HCT116 (cell line): ENCODE results near the gene TAS2R60. TPM values are rescaled to one million over a fixed set of nuclear protein-coding genes. Genes with fewer than 3 reads are reported as not detected.

Experiments used
- ATAC-seq: fragments of 200-7000 bp; cut with Tn5 transposase; 2 replicates; pipeline ENCODE4 v1.9.1; 2020; ENCODE audit warnings: mild to moderate bottlenecking, moderate library complexity
- BruUV-seq: library from RNA; stranded (reverse); fragments of 400-500 nt; replicated peaks from 2 replicates; lab custom pipeline; 2021; lab: Mats Ljungman, UMichigan
- CTCF ChIA-PET: fragments of 300-600 bp; sonication (Branson Sonifier 250); formaldehyde crosslinking; loops from one replicate; lab custom pipeline; 2021; ENCODE audit warnings: antibody characterized with exemption; lab: Charles Lee
- POLR2A ChIA-PET: fragments of 300-600, 350-600 bp; sonication (Branson Sonifier 250); formaldehyde crosslinking; loops from one replicate; lab custom pipeline; 2021; ENCODE audit warnings: antibody characterized with exemption; lab: Charles Lee
- RAD21 ChIA-PET, 2 experiments: fragments of 300-600 bp; sonication (Branson Sonifier 250); formaldehyde crosslinking; loops; one replicate each; lab custom pipeline; 2023; ENCODE audit warnings: low total read pairs in 2 of 2; ENCODE audit not compliant: uncharacterized antibody in 2 of 2, unreplicated experiment in 2 of 2, low non-redundant PET in 1 of 2; lab: Charles Lee
- DNase-seq: peaks from one replicate; pipeline ENCODE4 v3.0.0-alpha.2; 2010; ENCODE audit warnings: low read depth, low spot score
- H2AFZ ChIP-seq: fragments of 200-600 bp; shearing (Covaris generic), sonication (generic); 2 replicates; pipeline ENCODE4 v1.6.1; 2017; ENCODE audit warnings: low read depth, mixed run types, mixed read lengths, antibody characterized with exemption, low read length; ENCODE audit not compliant: poor library complexity, severe bottlenecking
- H3K27ac ChIP-seq: 2 replicates; pipeline ENCODE4 v1.5.1; 2012; ENCODE audit warnings: low read depth, low read length
- H3K27me3 ChIP-seq: fragments of 200-600 bp; sonication (generic); 2 replicates; pipeline ENCODE4 v1.6.1; 2016; ENCODE audit warnings: mixed run types, low read length, mixed read lengths; ENCODE audit not compliant: insufficient read depth
- H3K36me3 ChIP-seq, 2 experiments: fragments of 200-500 bp in 1 of 2; fragments of 200-600 bp in 1 of 2; sonication (Bioruptor generic) in 1 of 2; sonication (generic) in 1 of 2; 2 replicates each; pipeline versions ENCODE4 v1.5.1 to v1.6.1; 2014 to 2016; ENCODE audit warnings: low read length in 2 of 2, inconsistent platforms in 1 of 2, mixed read lengths in 1 of 2, mixed run types in 1 of 2; ENCODE audit not compliant: insufficient read depth in 2 of 2, control insufficient read depth in 1 of 2
- H3K4me1 ChIP-seq, 2 experiments: fragments of 200-600 bp in 1 of 2; sonication (generic) in 1 of 2; 2 replicates each; pipeline versions ENCODE4 v1.5.1 to v1.6.1; 2012 to 2017; ENCODE audit warnings: low read length in 2 of 2, inconsistent platforms in 1 of 2, mild to moderate bottlenecking in 1 of 2, mixed read lengths in 1 of 2, mixed run types in 1 of 2, moderate library complexity in 1 of 2; ENCODE audit not compliant: insufficient read depth in 2 of 2, control insufficient read depth in 1 of 2
- H3K4me2 ChIP-seq: fragments of 200-600 bp; sonication (generic); 2 replicates; pipeline ENCODE4 v1.6.1; 2017; ENCODE audit warnings: mixed run types, low read length, mixed read lengths
- H3K4me3 ChIP-seq, 2 experiments: fragments of 200-600 bp in 1 of 2; sonication (generic) in 1 of 2; replicated peaks in 1 of 2; 2 replicates each; pipeline ENCODE4 v1.5.1; 2011 to 2016; ENCODE audit warnings: low read length in 2 of 2, control low read depth in 1 of 2, low read depth in 1 of 2, mild to moderate bottlenecking in 1 of 2, mixed read lengths in 1 of 2, mixed run types in 1 of 2
- H3K79me2 ChIP-seq: fragments of 200-600 bp; sonication (generic); 2 replicates; pipeline ENCODE4 v1.6.1; 2017; ENCODE audit warnings: mild to moderate bottlenecking, mixed run types, low read length, moderate library complexity, mixed read lengths; ENCODE audit not compliant: insufficient read depth
- H3K9ac ChIP-seq: fragments of 200-600 bp; sonication (generic); 2 replicates; pipeline ENCODE4 v1.6.1; 2016; ENCODE audit warnings: low read length, mixed read lengths
- H3K9me2 ChIP-seq: fragments of 200-600 bp; sonication (generic), shearing (Covaris generic); 2 replicates; pipeline ENCODE4 v1.6.1; 2017; ENCODE audit warnings: mixed run types, mild to moderate bottlenecking, moderate library complexity; ENCODE audit not compliant: insufficient read depth
- H3K9me3 ChIP-seq, 2 experiments: fragments of 200-500 bp in 1 of 2; fragments of 200-600 bp in 1 of 2; sonication (Bioruptor generic) in 1 of 2; sonication (generic) in 1 of 2; 2 replicates each; pipeline ENCODE4 v1.6.1; 2014 to 2017; ENCODE audit warnings: low read length in 2 of 2, mixed read lengths in 2 of 2, inconsistent platforms in 1 of 2, low read depth in 1 of 2, mild to moderate bottlenecking in 1 of 2, mixed run types in 1 of 2, moderate library complexity in 1 of 2; ENCODE audit not compliant: control insufficient read depth in 1 of 2, insufficient read depth in 1 of 2
- H4K20me1 ChIP-seq: fragments of 200-600 bp; sonication (generic), shearing (Covaris generic); 2 replicates; pipeline ENCODE4 v1.6.1; 2017; ENCODE audit warnings: mixed run types, mild to moderate bottlenecking, moderate library complexity; ENCODE audit not compliant: insufficient read depth
- CEBPB ChIP-seq: IDR thresholded peaks from 2 replicates; pipeline ENCODE4 v1.6.1; 2012; ENCODE audit warnings: low read depth
- ELF1 ChIP-seq: IDR thresholded peaks from 2 replicates; pipeline ENCODE4 v1.6.1; 2012; ENCODE audit warnings: low read depth, borderline replicate concordance
- EZH2phosphoT487 ChIP-seq: fragments of 200-600 bp; IDR thresholded peaks from 2 replicates; pipeline ENCODE4 v1.6.1; 2018; ENCODE audit warnings: antibody characterized with exemption, borderline replicate concordance
- FOSL1 ChIP-seq: IDR thresholded peaks from 2 replicates; pipeline ENCODE4 v1.6.1; 2012; ENCODE audit warnings: low read depth
- JUND ChIP-seq: IDR thresholded peaks from 2 replicates; pipeline ENCODE4 v1.6.1; 2012
- POLR2AphosphoS5 ChIP-seq: IDR thresholded peaks from 2 replicates; pipeline ENCODE4 v1.6.1; 2011; ENCODE audit warnings: mild to moderate bottlenecking, low read depth, low read length, moderate library complexity
- RAD21 ChIP-seq: IDR thresholded peaks from 2 replicates; pipeline ENCODE4 v1.6.1; 2012; ENCODE audit warnings: low read depth, mild to moderate bottlenecking
- SP1 ChIP-seq: IDR thresholded peaks from 2 replicates; pipeline ENCODE4 v1.6.1; 2012; ENCODE audit warnings: low read depth
- ZFX ChIP-seq: fragments of 450-650 bp; IDR thresholded peaks from 2 replicates; pipeline ENCODE4 v1.6.1; 2017
- intact Hi-C: fragments of 100-400 bp; cut with micrococcal nuclease; formaldehyde crosslinking; loops from 2 replicates; pipeline ENCODE4 v1.10.0; 2022
- total RNA-seq: library from RNA; stranded (reverse); gene quantifications from one replicate; pipeline ENCODE4 v1.2.1, GENCODE V29; 2021; ENCODE audit not compliant: unreplicated experiment
- TF ChIP-seq, protein P1 (sequence below): IDR thresholded peaks from 2 replicates; pipeline ENCODE4 v1.6.1; 2011; ENCODE audit warnings: mild to moderate bottlenecking, low read length, moderate library complexity; ENCODE audit not compliant: insufficient replicate concordance; ENCODE audit errors: extremely low read depth
- TF ChIP-seq, protein P2 (sequence below): IDR thresholded peaks from 2 replicates; pipeline ENCODE4 v1.6.1; 2012
- TF ChIP-seq, protein P3 (sequence below), 3 experiments: fragments of 200-600 bp in 1 of 3; sonication (generic) in 1 of 3; IDR thresholded peaks in 2 of 3; conservative IDR thresholded peaks in 1 of 3; 2 replicates each; pipeline ENCODE4 v1.5.1; 2012 to 2017; ENCODE audit warnings: low read depth in 2 of 3, low read length in 2 of 3, antibody characterized with exemption in 1 of 3, borderline replicate concordance in 1 of 3, control low read depth in 1 of 3, mild to moderate bottlenecking in 1 of 3, mixed read lengths in 1 of 3, mixed run types in 1 of 3, moderate library complexity in 1 of 3; ENCODE audit not compliant: insufficient read depth in 1 of 3
- TF ChIP-seq, protein P4 (sequence below): IDR thresholded peaks from 2 replicates; pipeline ENCODE4 v1.6.1; 2012

The TAS2R60 gene
- total RNA-seq, 1 experiment from 2014 or later: not detected

DNA sequence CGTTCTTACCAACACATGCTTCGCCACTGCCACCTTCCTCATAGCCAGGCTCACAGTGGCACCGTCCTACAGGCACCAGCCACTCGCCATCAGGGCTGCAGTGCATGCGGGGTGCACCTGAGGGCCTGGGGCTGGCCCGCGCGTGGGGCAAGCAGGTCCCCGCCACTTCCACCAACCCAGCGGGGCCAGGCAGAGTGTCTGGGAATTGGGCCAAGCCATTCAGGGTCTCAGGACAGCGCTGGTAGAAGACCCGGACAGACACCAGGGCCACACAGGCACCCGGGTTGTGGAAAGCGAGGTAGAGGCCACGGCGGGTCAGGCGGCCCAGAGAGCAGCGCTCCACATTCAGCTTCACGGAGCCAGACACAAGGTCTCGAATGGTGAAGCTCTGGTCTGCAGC lies 43.6 kb upstream of the TAS2R60 start:
- H2AFZ ChIP-seq: no peak overlapping the region
- intact Hi-C loops: no loop called here
- CTCF ChIA-PET: no interaction called here
- no peak overlapping the region for H3K4me3 ChIP-seq
- DNase-seq (no peak), ATAC-seq (no peak)
- H3K36me3 ChIP-seq: peaks cover 0 to 3% of the 10 kb centered on the region in 2 experiments; a peak in 2 of 4 replicates
- POLR2A ChIA-PET: no interaction called here
- BruUV-seq: no TSS peak
- H3K9me2 ChIP-seq: no peaks in the 10 kb centered on the region
- H3K79me2 ChIP-seq: no peaks in the 10 kb centered on the region
- no peak overlapping the region for H3K4me2 ChIP-seq
- TF ChIP-seq ZFX (no peak), RAD21 (no peak), FOSL1 (no peak), EZH2phosphoT487 (no peak), ELF1 (no peak), POLR2AphosphoS5 (no peak), SP1 (no peak), JUND (no peak), CEBPB (no peak)
- TF ChIP-seq, protein P1, sequence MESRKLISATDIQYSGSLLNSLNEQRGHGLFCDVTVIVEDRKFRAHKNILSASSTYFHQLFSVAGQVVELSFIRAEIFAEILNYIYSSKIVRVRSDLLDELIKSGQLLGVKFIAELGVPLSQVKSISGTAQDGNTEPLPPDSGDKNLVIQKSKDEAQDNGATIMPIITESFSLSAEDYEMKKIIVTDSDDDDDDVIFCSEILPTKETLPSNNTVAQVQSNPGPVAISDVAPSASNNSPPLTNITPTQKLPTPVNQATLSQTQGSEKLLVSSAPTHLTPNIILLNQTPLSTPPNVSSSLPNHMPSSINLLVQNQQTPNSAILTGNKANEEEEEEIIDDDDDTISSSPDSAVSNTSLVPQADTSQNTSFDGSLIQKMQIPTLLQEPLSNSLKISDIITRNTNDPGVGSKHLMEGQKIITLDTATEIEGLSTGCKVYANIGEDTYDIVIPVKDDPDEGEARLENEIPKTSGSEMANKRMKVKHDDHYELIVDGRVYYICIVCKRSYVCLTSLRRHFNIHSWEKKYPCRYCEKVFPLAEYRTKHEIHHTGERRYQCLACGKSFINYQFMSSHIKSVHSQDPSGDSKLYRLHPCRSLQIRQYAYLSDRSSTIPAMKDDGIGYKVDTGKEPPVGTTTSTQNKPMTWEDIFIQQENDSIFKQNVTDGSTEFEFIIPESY: no peak
- TF ChIP-seq, protein P2, sequence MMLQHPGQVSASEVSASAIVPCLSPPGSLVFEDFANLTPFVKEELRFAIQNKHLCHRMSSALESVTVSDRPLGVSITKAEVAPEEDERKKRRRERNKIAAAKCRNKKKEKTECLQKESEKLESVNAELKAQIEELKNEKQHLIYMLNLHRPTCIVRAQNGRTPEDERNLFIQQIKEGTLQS: no peak
- TF ChIP-seq, protein P3, sequence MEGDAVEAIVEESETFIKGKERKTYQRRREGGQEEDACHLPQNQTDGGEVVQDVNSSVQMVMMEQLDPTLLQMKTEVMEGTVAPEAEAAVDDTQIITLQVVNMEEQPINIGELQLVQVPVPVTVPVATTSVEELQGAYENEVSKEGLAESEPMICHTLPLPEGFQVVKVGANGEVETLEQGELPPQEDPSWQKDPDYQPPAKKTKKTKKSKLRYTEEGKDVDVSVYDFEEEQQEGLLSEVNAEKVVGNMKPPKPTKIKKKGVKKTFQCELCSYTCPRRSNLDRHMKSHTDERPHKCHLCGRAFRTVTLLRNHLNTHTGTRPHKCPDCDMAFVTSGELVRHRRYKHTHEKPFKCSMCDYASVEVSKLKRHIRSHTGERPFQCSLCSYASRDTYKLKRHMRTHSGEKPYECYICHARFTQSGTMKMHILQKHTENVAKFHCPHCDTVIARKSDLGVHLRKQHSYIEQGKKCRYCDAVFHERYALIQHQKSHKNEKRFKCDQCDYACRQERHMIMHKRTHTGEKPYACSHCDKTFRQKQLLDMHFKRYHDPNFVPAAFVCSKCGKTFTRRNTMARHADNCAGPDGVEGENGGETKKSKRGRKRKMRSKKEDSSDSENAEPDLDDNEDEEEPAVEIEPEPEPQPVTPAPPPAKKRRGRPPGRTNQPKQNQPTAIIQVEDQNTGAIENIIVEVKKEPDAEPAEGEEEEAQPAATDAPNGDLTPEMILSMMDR (IDR thresholded peaks at IDR 0.05 in 2 of 3, conservative IDR thresholded peaks at IDR 0.05 in 1 of 3; ENCODE audit: borderline replicate concordance in 1 of 3, insufficient read depth in 1 of 3, low read depth in 2 of 3, low read length in 2 of 3): no peak
- TF ChIP-seq, protein P4, sequence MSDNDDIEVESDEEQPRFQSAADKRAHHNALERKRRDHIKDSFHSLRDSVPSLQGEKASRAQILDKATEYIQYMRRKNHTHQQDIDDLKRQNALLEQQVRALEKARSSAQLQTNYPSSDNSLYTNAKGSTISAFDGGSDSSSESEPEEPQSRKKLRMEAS: no peak
- RAD21 ChIA-PET: no interaction called here
- H3K9me3 ChIP-seq: no peaks in the 10 kb centered on the region
- no peaks in the 10 kb centered on the region for H4K20me1 ChIP-seq
- no peak overlapping the region for H3K27ac ChIP-seq
- no peaks in the 10 kb centered on the region for H3K4me1 ChIP-seq
- no peaks in the 10 kb centered on the region for H3K27me3 ChIP-seq
- no peak overlapping the region for H3K9ac ChIP-seq
